Right lobe of liver (tissue), 4 donors: ENCODE results near the gene TRABD2B.

ENCODE experiments used
- CTCF ChIP-seq, 4 donors: fragments of 200-600 bp in 3 of 4; fragments of 450-650 bp in 1 of 4; IDR thresholded peaks; one replicate each; pipeline versions ENCODE4 v1.5.1 to v1.8.0; 2016 to 2022; ENCODE audit warnings: antibody characterized with exemption in 4 of 4, mild to moderate bottlenecking in 2 of 4
- POLR2A ChIP-seq: fragments of 450-650 bp; IDR thresholded peaks from one replicate; pipeline ENCODE4 v1.6.1; 2017; ENCODE audit warnings: antibody characterized with exemption, mild to moderate bottlenecking
- donor health status: DM: no; HTN: no; CAD: no.
- donor health status: DM: no; HTN: no; CAD: no.
- donor health status: DM: no; HTN: yes; CAD: no.

- TF ChIP-seq POLR2A, result no peak
- TF ChIP-seq CTCF (IDR thresholded peaks at IDR 0.05), result no peak
Observed at GRCh38 chr1:47908258-47908657, 88.9 kb downstream of the TRABD2B start.
